RWPE2 (cell line): ENCODE measurements around the gene ASAP2.

Source experiments
- ATAC-seq: fragments of 200-7000 bp; cut with Tn5 transposase; 3 replicates; pipeline ENCODE4 v1.9.1; 2021; ENCODE audit warnings: low read depth
- DNase-seq: peaks from one replicate; pipeline ENCODE4 v3.0.0-alpha.2; 2020; ENCODE audit warnings: low spot score
- H3K27ac ChIP-seq: fragments of 450-650 bp; 2 replicates; pipeline ENCODE4 v1.5.1; 2017; ENCODE audit warnings: mild to moderate bottlenecking; ENCODE audit not compliant: poor library complexity, severe bottlenecking
- H3K27me3 ChIP-seq: fragments of 250-450 bp; sonication (Bioruptor Pico); 2 replicates; pipeline ENCODE4 v1.5.1; 2021; ENCODE audit warnings: mild to moderate bottlenecking, moderate library complexity; ENCODE audit not compliant: insufficient read depth, poor library complexity, severe bottlenecking
- H3K36me3 ChIP-seq: fragments of 250-450 bp; sonication (Bioruptor Pico); 2 replicates; pipeline ENCODE4 v1.5.1; 2020; ENCODE audit warnings: low read depth, mild to moderate bottlenecking, moderate library complexity
- H3K4me1 ChIP-seq: fragments of 250-450 bp; sonication (Bioruptor Pico); 2 replicates; pipeline ENCODE4 v1.5.1; 2021; ENCODE audit warnings: mild to moderate bottlenecking, moderate library complexity; ENCODE audit not compliant: insufficient read depth, poor library complexity, severe bottlenecking
- H3K4me3 ChIP-seq: fragments of 250-450 bp; sonication (Bioruptor Pico); 2 replicates; pipeline ENCODE4 v1.5.1; 2021; ENCODE audit warnings: mild to moderate bottlenecking, moderate library complexity; ENCODE audit not compliant: severe bottlenecking
- H3K9me3 ChIP-seq: fragments of 250-450 bp; sonication (Bioruptor Pico); 2 replicates; pipeline ENCODE4 v1.5.1; 2021; ENCODE audit warnings: mild to moderate bottlenecking, moderate library complexity; ENCODE audit not compliant: severe bottlenecking
- TF ChIP-seq, protein P1 (sequence below): fragments of 450-650 bp; IDR thresholded peaks from one replicate; pipeline ENCODE4 v1.5.1; 2017; ENCODE audit warnings: mild to moderate bottlenecking, moderate library complexity; ENCODE audit not compliant: poor library complexity, severe bottlenecking

ASAP2 gene

DNA sequence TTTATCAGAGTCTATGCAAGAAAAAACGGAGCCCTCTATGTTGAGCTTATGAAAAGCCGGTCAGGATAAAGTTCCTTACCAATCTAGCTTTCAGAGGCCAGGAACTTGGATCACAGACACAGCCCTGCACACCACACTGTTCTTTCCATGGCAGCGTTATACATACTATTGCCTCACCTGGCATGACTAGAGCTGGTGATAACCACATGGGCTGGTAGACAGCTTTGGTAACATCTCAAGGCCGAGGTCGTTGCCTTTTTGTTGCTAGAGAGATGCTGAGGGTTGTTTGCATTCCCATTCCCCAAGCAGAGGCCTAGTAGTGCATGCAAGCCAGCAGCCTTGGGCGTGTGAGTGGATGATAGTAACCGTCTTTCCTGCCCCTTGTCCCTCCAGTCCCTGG is 138.7 kb downstream of the ASAP2 start:
- DNase-seq = no peak
- no peak overlapping the region for H3K27ac ChIP-seq
- H3K27me3 ChIP-seq = no peaks in the 10 kb centered on the region
- ATAC-seq = no peak
- H3K4me1 ChIP-seq = no peaks in the 10 kb centered on the region
- H3K4me3 ChIP-seq = no peak overlapping the region
- H3K36me3 ChIP-seq = peaks cover 100% of the 10 kb centered on the region
- TF ChIP-seq, protein P1, sequence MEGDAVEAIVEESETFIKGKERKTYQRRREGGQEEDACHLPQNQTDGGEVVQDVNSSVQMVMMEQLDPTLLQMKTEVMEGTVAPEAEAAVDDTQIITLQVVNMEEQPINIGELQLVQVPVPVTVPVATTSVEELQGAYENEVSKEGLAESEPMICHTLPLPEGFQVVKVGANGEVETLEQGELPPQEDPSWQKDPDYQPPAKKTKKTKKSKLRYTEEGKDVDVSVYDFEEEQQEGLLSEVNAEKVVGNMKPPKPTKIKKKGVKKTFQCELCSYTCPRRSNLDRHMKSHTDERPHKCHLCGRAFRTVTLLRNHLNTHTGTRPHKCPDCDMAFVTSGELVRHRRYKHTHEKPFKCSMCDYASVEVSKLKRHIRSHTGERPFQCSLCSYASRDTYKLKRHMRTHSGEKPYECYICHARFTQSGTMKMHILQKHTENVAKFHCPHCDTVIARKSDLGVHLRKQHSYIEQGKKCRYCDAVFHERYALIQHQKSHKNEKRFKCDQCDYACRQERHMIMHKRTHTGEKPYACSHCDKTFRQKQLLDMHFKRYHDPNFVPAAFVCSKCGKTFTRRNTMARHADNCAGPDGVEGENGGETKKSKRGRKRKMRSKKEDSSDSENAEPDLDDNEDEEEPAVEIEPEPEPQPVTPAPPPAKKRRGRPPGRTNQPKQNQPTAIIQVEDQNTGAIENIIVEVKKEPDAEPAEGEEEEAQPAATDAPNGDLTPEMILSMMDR = no peak
- H3K9me3 ChIP-seq = no peaks in the 10 kb centered on the region

DNA sequence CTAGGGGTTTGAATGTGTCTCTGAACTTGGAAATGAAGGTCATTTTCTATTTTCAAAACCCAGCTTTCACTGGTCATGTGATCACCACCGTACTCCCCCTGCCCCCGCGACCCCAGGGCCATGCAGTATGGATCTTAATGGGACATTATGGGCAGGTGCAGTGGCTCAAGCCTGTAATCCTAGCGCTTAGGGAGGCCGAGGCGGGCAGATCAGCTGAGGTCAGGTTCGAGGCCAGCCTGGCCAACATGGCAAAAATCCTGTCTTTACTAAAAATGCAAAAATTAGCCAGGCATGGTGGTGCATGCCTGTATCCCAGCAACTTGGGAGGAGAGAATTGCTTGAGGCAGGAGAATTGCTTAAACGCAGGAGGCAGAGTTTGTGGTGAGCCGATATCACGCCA is 139.4 kb downstream of the ASAP2 start:
- DNase-seq (no peak), ATAC-seq (no peak)
- Histone ChIP-seq H3K27ac (no peak overlapping the region), H3K36me3 (peaks cover 100% of the 10 kb centered on the region), H3K27me3 (no peaks in the 10 kb centered on the region), H3K4me3 (no peak overlapping the region), H3K4me1 (no peaks in the 10 kb centered on the region), H3K9me3 (no peaks in the 10 kb centered on the region)
- TF ChIP-seq, protein P1 = no peak

DNA sequence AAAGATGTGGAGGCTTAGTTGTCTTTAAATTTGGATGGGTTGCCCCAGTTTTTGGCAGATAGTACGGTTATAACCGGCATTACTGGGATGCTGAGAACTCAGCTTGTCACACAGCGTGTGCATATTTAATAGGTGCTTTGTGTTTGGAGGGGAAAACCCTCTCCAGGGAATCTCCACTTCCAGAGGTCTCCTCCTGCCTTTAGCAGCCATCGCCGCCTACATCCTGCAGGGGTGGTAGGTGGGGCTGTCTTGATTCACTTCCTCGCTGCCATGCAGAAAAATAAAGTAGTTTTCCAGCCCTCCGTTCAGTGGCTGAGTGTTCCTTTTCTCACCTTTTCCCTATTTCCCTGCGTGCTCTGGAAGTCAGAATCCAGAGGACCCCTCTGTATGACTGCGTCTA is 140.3 kb downstream of the ASAP2 start:
- Histone ChIP-seq H3K9me3 (no peaks in the 10 kb centered on the region), H3K4me3 (no peak overlapping the region), H3K27ac (no peak overlapping the region), H3K4me1 (no peaks in the 10 kb centered on the region), H3K27me3 (no peaks in the 10 kb centered on the region), H3K36me3 (peaks cover 100% of the 10 kb centered on the region)
- DNase-seq (no peak), ATAC-seq (no peak)
- TF ChIP-seq, protein P1 = no peak

DNA sequence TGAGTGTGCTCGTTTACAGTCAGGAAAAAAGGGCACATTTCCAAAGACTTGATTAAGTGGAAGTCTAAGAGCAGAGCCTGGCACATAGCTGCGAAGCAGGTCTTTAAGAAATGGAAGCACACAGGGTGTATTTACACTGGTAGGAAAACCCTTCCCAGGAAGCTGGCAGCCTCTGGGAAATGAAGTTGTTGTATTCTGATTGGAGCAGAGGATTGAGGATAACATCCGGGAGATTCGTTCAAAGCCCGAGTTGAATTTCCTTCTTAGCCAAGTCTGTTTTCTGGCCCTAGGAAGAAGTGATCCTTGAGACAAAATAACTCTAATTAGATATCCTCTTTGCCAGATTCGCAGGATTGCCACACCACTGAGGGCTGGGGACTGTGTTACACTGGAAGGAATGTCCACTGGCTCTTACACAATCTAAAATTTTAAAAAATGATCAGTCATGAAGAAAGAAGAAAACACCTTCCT is 140.8 kb downstream of the ASAP2 start:
- no peaks in the 10 kb centered on the region for H3K27me3 ChIP-seq
- H3K36me3 ChIP-seq = peaks cover 100% of the 10 kb centered on the region
- no peaks in the 10 kb centered on the region for H3K9me3 ChIP-seq
- ATAC-seq (no peak), DNase-seq (no peak)
- TF ChIP-seq, protein P1 = no peak
- no peak overlapping the region for H3K27ac ChIP-seq
- H3K4me3 ChIP-seq = no peak overlapping the region
- no peaks in the 10 kb centered on the region for H3K4me1 ChIP-seq

DNA sequence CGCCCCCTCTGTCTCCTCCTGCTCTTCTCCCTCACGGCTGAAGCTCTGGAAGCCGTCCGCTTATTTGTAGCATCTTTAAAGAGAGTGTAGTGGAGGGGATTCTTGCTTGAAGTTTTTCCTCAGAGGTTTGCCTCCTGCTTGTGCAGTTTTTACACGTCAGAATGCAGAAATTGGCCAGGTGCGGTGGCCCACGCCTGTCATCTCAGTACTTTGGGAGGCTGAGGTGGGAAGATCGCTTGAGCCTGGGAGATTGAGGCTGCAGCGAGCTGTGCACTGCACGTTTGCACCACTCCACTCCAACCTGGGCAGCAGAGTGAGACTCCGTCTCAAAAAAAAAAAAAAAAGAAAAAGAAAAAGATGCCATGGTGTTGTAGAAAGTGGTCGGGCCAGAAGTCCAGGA is 147.7 kb downstream of the ASAP2 start:
- ATAC-seq (no peak), DNase-seq (no peak)
- Histone ChIP-seq H3K27me3 (no peaks in the 10 kb centered on the region), H3K4me1 (no peaks in the 10 kb centered on the region), H3K36me3 (peaks cover 100% of the 10 kb centered on the region), H3K9me3 (no peaks in the 10 kb centered on the region), H3K27ac (no peak overlapping the region), H3K4me3 (no peak overlapping the region)
- TF ChIP-seq, protein P1 = no peak
